Heart left ventricle (tissue), 16 donors: ENCODE data around the gene FAM43A. TPM values are rescaled to one million over a fixed set of nuclear protein-coding genes. Genes with fewer than 3 reads are reported as not detected.

ENCODE experiments used
- ATAC-seq, 4 donors: fragments of 200-7000 bp; cut with Tn5 transposase; one replicate each; pipeline ENCODE4 v1.9.1; 2020 to 2022; ENCODE audit warnings: moderate library complexity in 4 of 4, mild to moderate bottlenecking in 3 of 4, moderate number of reproducible peaks in 1 of 4
- DNase-seq, 5 donors: peaks; one replicate each; pipeline ENCODE4 v3.0.0-alpha.2; 2020
- H3K27ac ChIP-seq, 12 donors: fragments of 200-600 bp; sonication (generic) in 4 of 12; one replicate each; pipeline versions ENCODE4 v1.5.0 to v1.8.0; 2016 to 2022; ENCODE audit warnings: mild to moderate bottlenecking in 2 of 12
- H3K27me3 ChIP-seq, 9 donors: fragments of 200-600 bp; sonication (generic) in 2 of 9; one replicate each; pipeline versions ENCODE4 v1.5.1 to v1.8.0; 2016 to 2022; ENCODE audit warnings: mild to moderate bottlenecking in 3 of 9
- H3K36me3 ChIP-seq, 9 donors: fragments of 200-600 bp; sonication (generic) in 2 of 9; one replicate each; pipeline versions ENCODE4 v1.5.0 to v1.8.0; 2018 to 2022; ENCODE audit warnings: mild to moderate bottlenecking in 2 of 9
- H3K4me1 ChIP-seq, 12 donors: fragments of 200-600 bp; sonication (generic) in 4 of 12; one replicate each; pipeline versions ENCODE4 v1.5.0 to v1.8.0; 2016 to 2022; ENCODE audit warnings: mild to moderate bottlenecking in 3 of 12
- H3K4me3 ChIP-seq, 12 donors: fragments of 200-600 bp; sonication (generic) in 4 of 12; one replicate each; pipeline versions ENCODE4 v1.5.0 to v1.8.0; 2017 to 2022; ENCODE audit warnings: mild to moderate bottlenecking in 9 of 12, moderate library complexity in 4 of 12
- H3K9me3 ChIP-seq, 12 donors: fragments of 200-600 bp; sonication (generic) in 4 of 12; one replicate each; pipeline versions ENCODE4 v1.5.0 to v1.8.0; 2016 to 2022; ENCODE audit warnings: mild to moderate bottlenecking in 1 of 12
- POLR2A ChIP-seq, 2 donors: fragments of 450-650 bp; IDR thresholded peaks; one replicate each; pipeline ENCODE4 v1.6.1; 2017; ENCODE audit warnings: antibody characterized with exemption in 2 of 2, mild to moderate bottlenecking in 2 of 2, moderate library complexity in 2 of 2
- WGBS, 4 donors: extraction: QIAGEN DNeasy Blood & Tissue Kit in 2 of 4; methylation state at CpG; one replicate each; pipeline versions ENCODE4 v1.1.5 to v1.1.7; 2013 to 2018; 5-methylcytosine and 5-hydroxymethylcytosine counted together
- intact Hi-C, 10 donors: fragments of 100-400 bp; cut with DNase I; formaldehyde crosslinking; loops; one replicate each; pipeline versions ENCODE4 v1.11.1 to v1.14.2; 2022
- polyA plus RNA-seq, 2 donors: library from polyadenylated mRNA; stranded (reverse); fragments of 200-250 nt; gene quantifications; one replicate each; pipeline ENCODE4 v1.2.3, GENCODE V29; 2013
- total RNA-seq, 9 donors: library from RNA; depleted of rRNA in 2 of 9; stranded (reverse); fragments of >200 nt in 2 of 9; fragmentation: NEBNext Ultra II Directional in 3 of 9; extraction: Animal tissue kit (Norgen Biotek cat#: 25700) in 3 of 9; gene quantifications; one replicate each; pipeline versions ENCODE4 v1.1.0 to v1.2.4, GENCODE V29; 2016 to 2023
- TF ChIP-seq, protein P1 (sequence below), 12 donors: fragments of 200-600 bp; sonication (generic) in 4 of 12; IDR thresholded peaks; one replicate each; pipeline versions ENCODE4 v1.5.0 to v1.8.0; 2018 to 2022; ENCODE audit warnings: antibody characterized with exemption in 12 of 12, mild to moderate bottlenecking in 5 of 12
- donor health status: ischemic (EF 13 %, LVEDD 7.1; RV severe dilation, severe dysfunction).
- donor health status: healthy with polysubstance abuse.
- donor health status: DM: no; HTN: yes; CAD: no.
- donor health status: DM: no; HTN: no; CAD: no.
- donor health status: ischemic (EF 25% LVEDD 6.9; RV normal size, moderate dysfunction).
- donor health status: ischemic (EF 25% LVEDD 5.7; RV mildly dilated, moderate dysfunction).
- donor health status: healthy.
- donor health status: DM: yes; HTN: yes; CAD: no.
- donor health status: ischemic (EF 35%, LVEDD 5.7; RV mildly dilated, moderate dysfunction).
- donor health status: nonischemic (EF 11% LVEDD 7.7; RV severe dilation, severe dysfunction).
- donor health status: DM: yes; HTN: yes; CAD: no.
- donor health status: PGD.
- donor health status: ischemic (EF 29% LVEDD 5.4; RV normal size, mild dysfunction).
- donor health status: nonischemic (EF 23%, LVEDD 6.1; RV moderate dilation, normal function).

The FAM43A gene
- total and polyA plus RNA-seq, 11 donors, result 7.5 to 34.8 (median 15.5) TPM

DNA sequence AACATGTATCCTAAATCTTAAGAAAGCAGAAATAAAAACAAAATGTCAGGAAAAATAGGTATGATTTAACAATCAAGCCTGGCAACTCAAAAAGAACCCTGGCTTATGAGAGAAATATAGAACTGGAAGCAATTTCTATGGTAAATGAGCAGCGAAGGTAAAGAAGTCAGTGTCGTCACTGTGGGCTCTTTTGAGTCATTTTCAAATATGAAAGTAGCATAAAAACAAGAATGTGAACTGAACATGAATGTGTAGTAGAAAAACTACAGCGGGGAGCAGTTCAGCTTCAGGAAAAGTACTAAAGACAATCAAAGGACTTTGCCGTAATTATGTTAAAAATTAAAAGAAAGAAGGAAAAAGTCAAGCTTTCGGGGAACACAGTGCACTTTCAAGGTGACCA lies 31.2 kb upstream of the FAM43A start:
- intact Hi-C loops, result no loop called here
- 94 to 98% (median 96%) methylated on average over 5 of the region's 5 CpGs for WGBS, 4 donors
- ATAC-seq (no peak), DNase-seq (no peak)
- TF ChIP-seq, protein P1, sequence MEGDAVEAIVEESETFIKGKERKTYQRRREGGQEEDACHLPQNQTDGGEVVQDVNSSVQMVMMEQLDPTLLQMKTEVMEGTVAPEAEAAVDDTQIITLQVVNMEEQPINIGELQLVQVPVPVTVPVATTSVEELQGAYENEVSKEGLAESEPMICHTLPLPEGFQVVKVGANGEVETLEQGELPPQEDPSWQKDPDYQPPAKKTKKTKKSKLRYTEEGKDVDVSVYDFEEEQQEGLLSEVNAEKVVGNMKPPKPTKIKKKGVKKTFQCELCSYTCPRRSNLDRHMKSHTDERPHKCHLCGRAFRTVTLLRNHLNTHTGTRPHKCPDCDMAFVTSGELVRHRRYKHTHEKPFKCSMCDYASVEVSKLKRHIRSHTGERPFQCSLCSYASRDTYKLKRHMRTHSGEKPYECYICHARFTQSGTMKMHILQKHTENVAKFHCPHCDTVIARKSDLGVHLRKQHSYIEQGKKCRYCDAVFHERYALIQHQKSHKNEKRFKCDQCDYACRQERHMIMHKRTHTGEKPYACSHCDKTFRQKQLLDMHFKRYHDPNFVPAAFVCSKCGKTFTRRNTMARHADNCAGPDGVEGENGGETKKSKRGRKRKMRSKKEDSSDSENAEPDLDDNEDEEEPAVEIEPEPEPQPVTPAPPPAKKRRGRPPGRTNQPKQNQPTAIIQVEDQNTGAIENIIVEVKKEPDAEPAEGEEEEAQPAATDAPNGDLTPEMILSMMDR (IDR thresholded peaks at IDR 0.05), result no peak
- TF ChIP-seq POLR2A (IDR thresholded peaks at IDR 0.05), result no peak
- no peak overlapping the region for H3K4me3 ChIP-seq
- H3K4me1 ChIP-seq, result peaks cover 0 to 7% (median 0%) of the 10 kb centered on the region in 12 donors
- peaks cover 0 to 89% (median 85%) of the 10 kb centered on the region in 9 donors for H3K36me3 ChIP-seq
- no peak overlapping the region for H3K27ac ChIP-seq
- peaks cover 0 to 4% (median 0%) of the 10 kb centered on the region in 12 donors for H3K9me3 ChIP-seq
- no peaks in the 10 kb centered on the region for H3K27me3 ChIP-seq

DNA sequence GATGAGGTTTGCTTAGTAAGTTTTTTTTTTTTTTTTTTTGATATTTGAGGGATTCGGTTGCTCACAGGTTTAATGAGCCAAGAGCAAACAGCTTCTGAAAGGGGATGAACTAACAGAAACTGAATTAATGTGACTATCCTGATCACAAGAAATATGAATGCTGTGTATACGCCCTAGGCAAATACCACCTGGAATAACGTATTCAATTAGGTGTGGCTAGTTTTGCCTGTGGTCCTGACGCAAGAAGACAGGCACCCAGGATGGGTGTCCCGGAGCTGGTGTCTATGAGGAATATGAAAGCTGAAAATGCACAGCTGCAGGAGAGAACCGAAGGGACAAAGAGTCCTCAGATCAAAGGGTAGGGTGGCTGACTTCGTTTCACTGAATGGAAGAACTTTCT lies 28.2 kb upstream of the FAM43A start:
- Histone ChIP-seq H3K9me3 (peaks cover 0 to 4% (median 0%) of the 10 kb centered on the region in 12 donors), H3K27ac (no peak overlapping the region), H3K4me3 (no peak overlapping the region), H3K36me3 (peaks cover 0 to 83% (median 69%) of the 10 kb centered on the region in 9 donors), H3K4me1 (peaks cover 0 to 14% (median 0%) of the 10 kb centered on the region in 12 donors), H3K27me3 (no peaks in the 10 kb centered on the region)
- DNase-seq (no peak), ATAC-seq (no peak)
- TF ChIP-seq, protein P1 (IDR thresholded peaks at IDR 0.05), result no peak
- no peak for TF ChIP-seq POLR2A (IDR thresholded peaks at IDR 0.05)
- intact Hi-C loops, result no loop called here
- 81 to 95% (median 85%) methylated on average over 7 of the region's 7 CpGs for WGBS, 4 donors

DNA sequence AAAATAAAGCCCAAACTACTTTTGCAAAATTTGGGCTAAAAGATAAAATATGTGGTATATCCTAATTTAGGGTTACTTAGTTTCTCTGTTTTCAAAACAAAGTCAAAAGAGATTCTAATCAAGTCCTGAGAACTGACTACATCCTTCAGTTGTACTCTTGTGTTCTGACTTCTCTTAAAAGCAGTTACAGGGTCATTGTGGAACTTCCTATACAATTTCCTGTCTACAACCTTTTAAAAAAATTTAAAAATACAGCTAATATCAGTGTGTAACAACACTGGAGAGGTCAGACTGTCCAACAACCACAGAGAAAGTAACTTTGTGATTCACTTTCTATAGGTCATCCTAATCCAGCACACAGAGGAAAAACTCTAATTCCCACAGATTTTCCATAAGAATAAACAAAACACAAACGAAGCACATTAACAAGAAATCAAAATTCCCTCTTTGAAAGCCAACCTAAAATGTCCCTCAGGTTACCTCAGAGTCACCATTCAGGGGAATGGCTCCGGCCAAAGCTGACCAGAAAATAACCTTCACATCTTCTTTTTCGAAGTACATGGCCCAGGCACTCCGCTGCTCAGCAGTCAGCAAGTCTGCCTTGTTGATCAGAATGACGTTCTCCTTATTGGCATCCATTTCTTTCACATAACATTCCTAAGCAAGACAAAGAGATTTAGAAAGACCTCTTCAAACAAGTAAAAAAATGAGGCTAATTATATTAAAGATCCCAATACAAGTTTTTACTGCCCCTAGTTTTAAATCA lies 27.0 kb upstream of the FAM43A start:
- intact Hi-C loops, result no loop called here
- H3K4me3 ChIP-seq, result no peak overlapping the region
- H3K27me3 ChIP-seq, result no peaks in the 10 kb centered on the region
- TF ChIP-seq, protein P1 (IDR thresholded peaks at IDR 0.05), result no peak
- WGBS, 4 donors, result 77 to 80% (median 79%) methylated on average over 5 of the region's 5 CpGs
- H3K27ac ChIP-seq, result peak overlapping the region in 6 of 12 donors; percentile 14 to 49 (median 34)
- no peak for DNase-seq
- peaks cover 0 to 14% (median 0%) of the 10 kb centered on the region in 12 donors for H3K4me1 ChIP-seq
- H3K36me3 ChIP-seq, result peaks cover 0 to 76% (median 63%) of the 10 kb centered on the region in 9 donors
- peaks cover 0 to 4% (median 0%) of the 10 kb centered on the region in 12 donors for H3K9me3 ChIP-seq
- peak in 1 of 4 donors; percentile 56 for ATAC-seq

DNA sequence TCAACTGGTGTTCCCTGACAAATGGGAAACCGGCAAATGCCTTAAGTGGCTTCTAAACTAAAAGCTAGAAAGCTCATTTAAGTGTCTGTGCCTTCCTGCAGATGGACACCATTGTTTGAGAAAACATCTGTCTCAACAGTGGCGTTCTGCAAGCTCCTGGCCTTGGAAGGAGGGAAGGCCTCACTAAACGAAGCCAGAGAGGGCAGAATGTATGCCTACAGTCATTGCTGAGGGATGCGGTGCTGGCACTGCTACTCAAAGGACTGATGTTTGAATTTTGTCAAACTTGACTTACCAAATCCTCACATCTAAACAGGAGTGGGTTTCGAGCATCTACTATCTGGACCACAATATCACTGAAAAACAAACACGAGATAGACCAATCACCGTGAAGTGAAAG lies 25.9 kb upstream of the FAM43A start:
- no peaks in the 10 kb centered on the region for H3K27me3 ChIP-seq
- WGBS, 4 donors, result 85 to 92% (median 87%) methylated on average over 7 of the region's 7 CpGs
- no peak for ATAC-seq
- peaks cover 0 to 76% (median 65%) of the 10 kb centered on the region in 9 donors for H3K36me3 ChIP-seq
- TF ChIP-seq, protein P1 (IDR thresholded peaks at IDR 0.05), result no peak
- TF ChIP-seq POLR2A (IDR thresholded peaks at IDR 0.05), result no peak
- intact Hi-C loops, result loop anchor here in 1 of 10 donors (10.0 kb wide), 1 partner anchor 865 kb away; no protein-coding TSS in a partner anchor
- H3K27ac ChIP-seq, result no peak overlapping the region
- peaks cover 0 to 4% (median 0%) of the 10 kb centered on the region in 12 donors for H3K9me3 ChIP-seq
- DNase-seq, result no peak
- no peak overlapping the region for H3K4me3 ChIP-seq
- peaks cover 0 to 14% (median 0%) of the 10 kb centered on the region in 12 donors for H3K4me1 ChIP-seq
